IMR-90 (cell line): ENCODE data around the gene STAG1. TPM values are rescaled to one million over a fixed set of nuclear protein-coding genes. Genes with fewer than 3 reads are reported as not detected.

ENCODE experiments used
- ATAC-seq: fragments of 200-7000 bp; cut with Tn5 transposase; 2 replicates; pipeline ENCODE4 v1.9.1; 2020; ENCODE audit warnings: low read depth, mild to moderate bottlenecking, moderate library complexity
- BruUV-seq: library from RNA; stranded (reverse); fragments of 400-500 nt; replicated peaks from 2 replicates; lab custom pipeline; 2021; lab: Mats Ljungman, UMichigan
- CTCF ChIA-PET: fragments of 300-600 bp; formaldehyde crosslinking; extraction: SDS; loops from one replicate; lab custom pipeline; 2021; ENCODE audit warnings: antibody characterized with exemption; lab: Yijun Ruan, JAX
- POLR2A ChIA-PET: fragments of 300-600 bp; sonication (Branson Sonifier 250); formaldehyde crosslinking; loops from one replicate; lab custom pipeline; 2022; ENCODE audit warnings: antibody characterized with exemption; ENCODE audit not compliant: unreplicated experiment; lab: Charles Lee
- DNase-seq: peaks from one replicate; pipeline ENCODE4 v3.0.0; 2013
- H2AFZ ChIP-seq: replicated peaks from 2 replicates; pipeline ENCODE3; 2013; ENCODE audit warnings: low read length, mild to moderate bottlenecking; ENCODE audit not compliant: poor library complexity
- H2AK5ac ChIP-seq: 2 replicates; pipeline ENCODE4 v1.6.1; 2013; ENCODE audit warnings: low read depth, low read length, inconsistent platforms
- H2AK9ac ChIP-seq: replicated peaks from 2 replicates; pipeline ENCODE3; 2013; ENCODE audit warnings: mild to moderate bottlenecking, low read depth, low read length, moderate library complexity; ENCODE audit not compliant: poor library complexity
- H2BK120ac ChIP-seq: 2 replicates; pipeline ENCODE4 v1.6.1; 2013; ENCODE audit warnings: low read depth, low read length, inconsistent platforms
- H2BK15ac ChIP-seq: 3 replicates; pipeline ENCODE4 v1.6.1; 2013; ENCODE audit warnings: low read depth, low read length, inconsistent platforms
- H2BK20ac ChIP-seq: 2 replicates; pipeline ENCODE4 v1.6.1; 2013; ENCODE audit warnings: low read depth, mild to moderate bottlenecking, inconsistent platforms, low read length, moderate library complexity
- H2BK5ac ChIP-seq: 2 replicates; pipeline ENCODE4 v1.6.1; 2013; ENCODE audit warnings: mild to moderate bottlenecking, low read depth, low read length, inconsistent platforms; ENCODE audit not compliant: poor library complexity, severe bottlenecking
- H3K14ac ChIP-seq: replicated peaks from 2 replicates; pipeline ENCODE4 v1.6.1; 2013; ENCODE audit warnings: low read depth, low read length, inconsistent platforms
- H3K18ac ChIP-seq: 2 replicates; pipeline ENCODE4 v1.6.1; 2013; ENCODE audit warnings: low read depth, low read length, control low read depth
- H3K23ac ChIP-seq: 2 replicates; pipeline ENCODE4 v1.6.1; 2013; ENCODE audit warnings: low read depth, low read length, inconsistent platforms
- H3K27ac ChIP-seq: 2 replicates; pipeline ENCODE4 v1.5.1; 2013; ENCODE audit warnings: mild to moderate bottlenecking, control low read depth, low read length; ENCODE audit not compliant: insufficient read depth
- H3K27me3 ChIP-seq: 2 replicates; pipeline ENCODE4 v1.6.1; 2013; ENCODE audit warnings: low read length; ENCODE audit not compliant: control insufficient read depth, insufficient read depth
- H3K36me3 ChIP-seq: 2 replicates; pipeline ENCODE4 v1.6.1; 2013; ENCODE audit warnings: low read length, mixed read lengths; ENCODE audit not compliant: control insufficient read depth, insufficient read depth
- H3K4ac ChIP-seq: 2 replicates; pipeline ENCODE4 v1.6.1; 2013; ENCODE audit warnings: low read depth, low read length, inconsistent platforms
- H3K4me1 ChIP-seq: 2 replicates; pipeline ENCODE4 v1.6.1; 2013; ENCODE audit warnings: low read length, mixed read lengths; ENCODE audit not compliant: control insufficient read depth, insufficient read depth
- H3K4me2 ChIP-seq: 2 replicates; pipeline ENCODE4 v1.6.1; 2013; ENCODE audit warnings: low read depth, mild to moderate bottlenecking, control low read depth, low read length, moderate library complexity
- H3K4me3 ChIP-seq: 2 replicates; pipeline ENCODE4 v1.5.1; 2013; ENCODE audit warnings: low read depth, mild to moderate bottlenecking, control low read depth, low read length, moderate library complexity; ENCODE audit not compliant: insufficient read depth
- H3K56ac ChIP-seq: 2 replicates; pipeline ENCODE4 v1.6.1; 2013; ENCODE audit warnings: low read length, inconsistent platforms; ENCODE audit not compliant: insufficient read depth; ENCODE audit errors: extremely low read depth
- H3K79me1 ChIP-seq, 2 experiments: 2 replicates each; pipeline ENCODE4 v1.6.1; 2013; ENCODE audit warnings: low read length in 2 of 2, inconsistent platforms in 1 of 2, low read depth in 1 of 2
- H3K9ac ChIP-seq: 2 replicates; pipeline ENCODE4 v1.6.1; 2013; ENCODE audit warnings: low read depth, low read length, control low read depth
- H3K9me1 ChIP-seq: 2 replicates; pipeline ENCODE4 v1.6.1; 2013; ENCODE audit warnings: low read length, inconsistent platforms; ENCODE audit not compliant: insufficient read depth
- H3K9me3 ChIP-seq: 2 replicates; pipeline ENCODE4 v1.6.1; 2013; ENCODE audit warnings: low read length; ENCODE audit not compliant: control insufficient read depth, insufficient read depth
- H4K20me1 ChIP-seq: 2 replicates; pipeline ENCODE4 v1.6.1; 2013; ENCODE audit warnings: low read length, inconsistent platforms; ENCODE audit not compliant: insufficient read depth
- H4K5ac ChIP-seq: 2 replicates; pipeline ENCODE4 v1.6.1; 2013; ENCODE audit warnings: mild to moderate bottlenecking, low read depth, low read length, control low read depth
- H4K8ac ChIP-seq, 2 experiments: 2 replicates each; pipeline ENCODE4 v1.6.1; 2013; ENCODE audit warnings: low read depth in 2 of 2, low read length in 2 of 2, control low read depth in 1 of 2, inconsistent platforms in 1 of 2
- H4K91ac ChIP-seq: 2 replicates; pipeline ENCODE4 v1.6.1; 2013; ENCODE audit warnings: low read depth, low read length, inconsistent platforms; ENCODE audit not compliant: insufficient read depth
- CEBPB ChIP-seq: IDR thresholded peaks from 2 replicates; pipeline ENCODE4 v1.6.1; 2012; ENCODE audit warnings: low read depth, low read length, improper control_type of control experiment
- CTCF ChIP-seq: conservative IDR thresholded peaks from 2 replicates; pipeline ENCODE4 v1.5.1; 2012; ENCODE audit warnings: mild to moderate bottlenecking, low read depth, low read length, improper control_type of control experiment
- ELK1 ChIP-seq: fragments of 150-350 bp; IDR thresholded peaks from 2 replicates; pipeline ENCODE4 v1.6.1; 2016; ENCODE audit warnings: low read depth, mild to moderate bottlenecking, low read length, moderate library complexity, borderline replicate concordance
- FOS ChIP-seq: fragments of 150-350 bp; IDR thresholded peaks from 2 replicates; pipeline ENCODE4 v1.6.1; 2016; ENCODE audit warnings: low read depth, low read length
- MAFK ChIP-seq: IDR thresholded peaks from 2 replicates; pipeline ENCODE4 v1.6.1; 2012; ENCODE audit warnings: low read depth, low read length, improper control_type of control experiment
- MAZ ChIP-seq: IDR thresholded peaks from 2 replicates; pipeline ENCODE4 v1.6.1; 2012; ENCODE audit warnings: low read depth, mild to moderate bottlenecking, low read length, improper control_type of control experiment, moderate library complexity, borderline replicate concordance
- POLR2A ChIP-seq: IDR thresholded peaks from 2 replicates; pipeline ENCODE4 v1.6.1; 2012; ENCODE audit warnings: mild to moderate bottlenecking, low read depth, low read length
- RCOR1 ChIP-seq: IDR thresholded peaks from 2 replicates; pipeline ENCODE4 v1.6.1; 2012; ENCODE audit warnings: mild to moderate bottlenecking, low read length, improper control_type of control experiment; ENCODE audit not compliant: insufficient replicate concordance
- RFX5 ChIP-seq: IDR thresholded peaks from 2 replicates; pipeline ENCODE4 v1.8.0; 2012; ENCODE audit warnings: low read depth, mild to moderate bottlenecking, low read length, moderate library complexity
- SMC3 ChIP-seq: fragments of 150-350 bp; IDR thresholded peaks from 2 replicates; pipeline ENCODE4 v1.6.1; 2016; ENCODE audit warnings: low read depth, mild to moderate bottlenecking, antibody characterized with exemption, low read length, moderate library complexity
- USF2 ChIP-seq: fragments of 150-350 bp; IDR thresholded peaks from 2 replicates; pipeline ENCODE4 v1.6.1; 2017; ENCODE audit warnings: mild to moderate bottlenecking, antibody characterized with exemption, low read length, low read depth
- WGBS, 2 experiments: methylation state at CpG; one replicate each; pipeline versions ENCODE4 v1.1.5 to v1.1.7; 2013; ENCODE audit warnings: missing lambda C conversion rate in 2 of 2; ENCODE audit not compliant: insufficient read length in 1 of 2; ENCODE audit errors: extremely low coverage in 2 of 2; 5-methylcytosine and 5-hydroxymethylcytosine counted together
- dilution Hi-C: fragments of 300-500 bp; cut with HindIII; formaldehyde crosslinking; loops from one replicate; pipeline ENCODE4 v1.14.3; 2018; ENCODE audit warnings: low sequenced_read_pairs; ENCODE audit not compliant: unreplicated experiment
- in situ Hi-C: fragments of 300-500 bp; cut with MboI; formaldehyde crosslinking; loops from 3 replicates; pipeline ENCODE4 v1.14.3; 2019; ENCODE audit warnings: low sequenced_read_pairs, inconsistent platforms, mixed read lengths
- intact Hi-C: fragments of 100-400 bp; cut with micrococcal nuclease; formaldehyde crosslinking; loops from 2 replicates; pipeline ENCODE4 v1.10.0; 2022
- polyA plus RNA-seq, 3 experiments: library from polyadenylated mRNA; depleted of rRNA; stranded (reverse); fragments of >200 nt; gene quantifications; 2 replicates each; pipeline ENCODE4 v1.2.3, GENCODE V29; 2012; ENCODE audit warnings: low replicate concordance in 1 of 3
- total RNA-seq: library from RNA; depleted of rRNA; stranded (reverse); fragments of >200 nt; gene quantifications from 2 replicates; pipeline ENCODE4 v1.2.3, GENCODE V29; 2012

The STAG1 gene
- total and polyA plus RNA-seq, 2 of the 4 experiments (the other 2 are of a cell fraction), result 9.6 to 32.3 TPM

- CTCF ChIA-PET, result interaction anchor here (0.8 kb wide), 1 partner anchor 40 kb away, joined by 3 read pairs; no protein-coding TSS in a partner anchor
- no peak overlapping the region for H3K56ac ChIP-seq
- POLR2A ChIA-PET, result no interaction called here
- H4K91ac ChIP-seq, result no peak overlapping the region
- intact Hi-C loops, result no loop called here
- H3K27me3 ChIP-seq, result no peaks in the 10 kb centered on the region
- BruUV-seq, result no TSS peak
- H2BK5ac ChIP-seq, result no peak overlapping the region
- dilution Hi-C loops, result no loop called here
- TF ChIP-seq USF2 (no peak), ELK1 (no peak), MAFK (no peak), RFX5 (no peak), RCOR1 (no peak), CTCF (no peak), SMC3 (no peak), FOS (no peak), MAZ (no peak), CEBPB (no peak), POLR2A (no peak)
- no CpG with 5 or more reads among the region's 4 CpGs for WGBS, 2 experiments
- peaks cover 8% of the 10 kb centered on the region for H3K4me1 ChIP-seq
- no peak overlapping the region for H3K27ac ChIP-seq
- H3K23ac ChIP-seq, result no peak overlapping the region
- no peak overlapping the region for H4K5ac ChIP-seq
- H2AK9ac ChIP-seq, result no peak overlapping the region
- H3K36me3 ChIP-seq, result no peaks in the 10 kb centered on the region
- H4K8ac ChIP-seq, result no peak overlapping the region
- no peak overlapping the region for H3K4me3 ChIP-seq
- in situ Hi-C loops, result no loop called here
- ATAC-seq, result no peak
- H2BK20ac ChIP-seq, result no peak overlapping the region
- H2BK15ac ChIP-seq, result no peak overlapping the region
- no peaks in the 10 kb centered on the region for H4K20me1 ChIP-seq
- H2BK120ac ChIP-seq, result no peak overlapping the region
- H3K4ac ChIP-seq, result no peak overlapping the region
- no peak overlapping the region for H3K14ac ChIP-seq
- no peak overlapping the region for H2AFZ ChIP-seq
- no peak overlapping the region for H3K18ac ChIP-seq
- no peak overlapping the region for H3K9ac ChIP-seq
- H3K9me3 ChIP-seq, result no peaks in the 10 kb centered on the region
- H3K79me1 ChIP-seq, result 0 out of 4 replicates have a peak, but pooled peaks cover 0 to 3% of the 10 kb centered on the region in 2 experiments
- DNase-seq, result no peak
- no peak overlapping the region for H3K4me2 ChIP-seq
- no peak overlapping the region for H2AK5ac ChIP-seq
- peaks cover 9% of the 10 kb centered on the region; the same call in 1 of the 2 replicates for H3K9me1 ChIP-seq
These were observed 40.6 kb upstream of the STAG1 start for GRCh38 chr3:136792556-136793330.
